ENCODE results near the gene USP17L21.
"Not testable (repeated sequence)": the region's sequence is repeated elsewhere in the genome, so short reads cannot be mapped to it uniquely, and the experiment has no call there.

Gene USP17L21

GRCh38 chr4:9262572-9262971 is at the start of gene USP17L21:
Gene USP17L21 (plus strand): TSS chr4:9262872. CDS start chr4:9262872, 0 bp downstream.
- not testable (repeated sequence) for H3K36me3 ChIP-seq (ENCODE audit: insufficient read depth, low read length); H3K9ac ChIP-seq (ENCODE audit: insufficient read length); H3K9me3 ChIP-seq (ENCODE audit: low read depth, low read length); H3K27ac ChIP-seq; H3K4me3 ChIP-seq; DNase-seq (ENCODE audit: low read depth, low spot score)

GRCh38 chr4:9214701-9215100 is 48.0 kb upstream of the USP17L21 start:
- not testable (repeated sequence) for H3K4me3 ChIP-seq; DNase-seq (ENCODE audit: low read depth, low spot score); H3K27ac ChIP-seq; H3K36me3 ChIP-seq (ENCODE audit: insufficient read depth, low read length); H3K9me3 ChIP-seq (ENCODE audit: low read depth, low read length); H3K9ac ChIP-seq (ENCODE audit: insufficient read length)

- not testable (repeated sequence) for H3K36me3 ChIP-seq (ENCODE audit: insufficient read depth, low read length); DNase-seq (ENCODE audit: low read depth, low spot score); H3K4me3 ChIP-seq; H3K9me3 ChIP-seq (ENCODE audit: low read depth, low read length); H3K27ac ChIP-seq; H3K9ac ChIP-seq (ENCODE audit: insufficient read length)
Measured at GRCh38 chr4:9215105-9215504, 47.6 kb upstream of the USP17L21 start, which contains the start of gene USP17L11. Gene USP17L11 (plus strand): TSS chr4:9215405. CDS start chr4:9215405, 0 bp downstream.

DNA sequence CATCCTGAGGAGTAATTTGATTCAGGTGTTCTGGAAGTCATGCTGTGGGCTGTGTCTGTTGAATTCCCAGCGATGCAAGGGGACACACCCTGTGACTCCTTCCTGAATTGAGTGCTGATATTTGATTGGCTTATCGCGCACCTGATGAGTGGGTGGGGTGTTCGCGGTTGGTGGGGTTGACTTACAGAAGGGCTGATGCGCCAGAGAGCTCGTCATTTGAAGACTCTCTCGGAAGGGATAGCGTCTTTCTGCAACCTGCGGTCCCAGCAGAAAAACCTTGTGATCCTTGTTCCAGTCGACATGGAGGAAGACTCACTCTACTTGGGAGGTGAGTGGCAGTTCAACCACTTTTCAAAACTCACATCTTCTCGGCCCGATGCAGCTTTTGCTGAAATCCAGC is 42.8 kb upstream of the USP17L21 start, which contains the start of gene USP17L12:
Gene USP17L12, plus strand, starts transcription at position 301 of the 400 bp plus-strand sequence. Its CDS starts 0 bp downstream, at position 301.
- H3K27ac ChIP-seq; H3K9me3 ChIP-seq (ENCODE audit: low read depth, low read length); H3K9ac ChIP-seq (ENCODE audit: insufficient read length); DNase-seq (ENCODE audit: low read depth, low spot score); H3K4me3 ChIP-seq; H3K36me3 ChIP-seq (ENCODE audit: insufficient read depth, low read length): not testable (repeated sequence)

DNA sequence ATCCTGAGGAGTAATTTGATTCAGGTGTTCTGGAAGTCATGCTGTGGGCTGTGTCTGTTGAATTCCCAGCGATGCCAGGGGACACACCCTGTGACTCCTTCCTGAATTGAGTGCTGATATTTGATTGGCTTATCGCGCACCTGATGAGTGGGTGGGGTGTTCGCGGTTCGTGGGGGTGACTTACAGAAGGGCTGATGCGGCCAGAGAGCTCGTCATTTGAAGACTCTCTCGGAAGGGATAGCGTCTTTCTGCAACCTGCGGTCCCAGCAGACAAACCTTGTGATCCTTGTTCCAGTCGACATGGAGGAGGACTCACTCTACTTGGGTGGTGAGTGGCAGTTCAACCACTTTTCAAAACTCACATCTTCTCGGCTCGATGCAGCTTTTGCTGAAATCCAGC is 38.1 kb upstream of the USP17L21 start, which contains the start of gene USP17L13:
Gene USP17L13, plus strand, starts transcription at position 301 of the 400 bp plus-strand sequence. Its CDS starts 0 bp downstream, at position 301.
- not testable (repeated sequence) for H3K27ac ChIP-seq; H3K9ac ChIP-seq (ENCODE audit: insufficient read length); DNase-seq (ENCODE audit: low read depth, low spot score); H3K36me3 ChIP-seq (ENCODE audit: insufficient read depth, low read length); H3K4me3 ChIP-seq; H3K9me3 ChIP-seq (ENCODE audit: low read depth, low read length)

GRCh38 chr4:9230249-9230648 is 32.4 kb upstream of the USP17L21 start:
- not testable (repeated sequence) for H3K9me3 ChIP-seq (ENCODE audit: low read depth, low read length); H3K36me3 ChIP-seq (ENCODE audit: insufficient read depth, low read length); H3K9ac ChIP-seq (ENCODE audit: insufficient read length); H3K4me3 ChIP-seq; DNase-seq (ENCODE audit: low read depth, low spot score); H3K27ac ChIP-seq

- H3K36me3 ChIP-seq (ENCODE audit: insufficient read depth, low read length); DNase-seq (ENCODE audit: low read depth, low spot score); H3K9me3 ChIP-seq (ENCODE audit: low read depth, low read length); H3K9ac ChIP-seq (ENCODE audit: insufficient read length); H3K27ac ChIP-seq; H3K4me3 ChIP-seq: not testable (repeated sequence)
Measured at GRCh38 chr4:9234085-9234484, 28.6 kb upstream of the USP17L21 start, which contains the start of gene USP17L15. Gene USP17L15 (plus strand): TSS chr4:9234385. CDS start chr4:9234385, 0 bp downstream.

- H3K27ac ChIP-seq; DNase-seq (ENCODE audit: low read depth, low spot score); H3K9me3 ChIP-seq (ENCODE audit: low read depth, low read length); H3K36me3 ChIP-seq (ENCODE audit: insufficient read depth, low read length); H3K9ac ChIP-seq (ENCODE audit: insufficient read length); H3K4me3 ChIP-seq: not testable (repeated sequence)
Measured at GRCh38 chr4:9238461-9238860, 24.2 kb upstream of the USP17L21 start.

DNA sequence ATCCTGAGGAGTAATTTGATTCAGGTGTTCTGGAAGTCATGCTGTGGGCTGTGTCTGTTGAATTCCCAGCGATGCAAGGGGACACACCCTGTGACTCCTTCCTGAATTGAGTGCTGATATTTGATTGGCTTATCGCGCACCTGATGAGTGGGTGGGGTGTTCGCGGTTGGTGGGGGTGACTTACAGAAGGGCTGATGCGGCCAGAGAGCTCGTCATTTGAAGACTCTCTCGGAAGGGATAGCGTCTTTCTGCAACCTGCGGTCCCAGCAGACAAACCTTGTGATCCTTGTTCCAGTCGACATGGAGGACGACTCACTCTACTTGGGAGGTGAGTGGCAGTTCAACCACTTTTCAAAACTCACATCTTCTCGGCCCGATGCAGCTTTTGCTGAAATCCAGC is 19.1 kb upstream of the USP17L21 start, which contains the start of gene USP17L17:
Gene USP17L17, plus strand, starts transcription at position 301 of the 400 bp plus-strand sequence. Its CDS starts 0 bp downstream, at position 301.
- H3K9me3 ChIP-seq (ENCODE audit: low read depth, low read length) = not testable (repeated sequence)

DNA sequence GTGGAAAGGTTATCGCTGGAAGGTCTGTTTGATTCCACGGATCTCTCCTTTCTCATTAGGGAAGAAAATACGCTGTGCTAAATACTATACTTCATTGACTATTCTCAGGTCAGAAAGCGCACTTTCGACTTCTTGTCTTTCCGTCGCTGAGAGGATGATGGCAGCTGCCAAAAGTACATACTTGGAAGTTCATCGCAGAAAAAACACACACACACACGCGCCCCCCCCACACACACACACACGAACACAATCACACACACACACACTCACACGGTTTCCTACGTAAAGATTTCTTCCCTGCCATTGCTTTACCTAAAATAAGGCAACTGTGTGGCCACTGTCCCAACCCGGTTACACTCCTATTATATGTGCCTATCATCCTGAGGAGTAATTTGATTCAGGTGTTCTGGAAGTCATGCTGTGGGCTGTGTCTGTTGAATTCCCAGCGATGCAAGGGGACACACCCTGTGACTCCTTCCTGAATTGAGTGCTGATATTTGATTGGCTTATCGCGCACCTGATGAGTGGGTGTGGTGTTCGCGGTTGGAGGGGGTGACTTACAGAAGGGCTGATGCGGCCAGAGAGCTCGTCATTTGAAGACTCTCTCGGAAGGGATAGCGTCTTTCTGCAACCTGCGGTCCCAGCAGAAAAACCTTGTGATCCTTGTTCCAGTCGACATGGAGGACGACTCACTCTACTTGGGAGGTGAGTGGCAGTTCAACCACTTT is 14.6 kb upstream of the USP17L21 start, which contains the start of gene USP17L18:
Gene USP17L18, plus strand, starts transcription at position 678 of the 728 bp plus-strand sequence. Its CDS starts 0 bp downstream, at position 678.
- not testable (repeated sequence) for H3K4me3 ChIP-seq; DNase-seq (ENCODE audit: low read depth, low spot score); H3K9me3 ChIP-seq (ENCODE audit: low read depth, low read length); H3K36me3 ChIP-seq (ENCODE audit: insufficient read depth, low read length); H3K9ac ChIP-seq (ENCODE audit: insufficient read length); H3K27ac ChIP-seq

More for the DNA sequence above, 19.1 kb upstream of the USP17L21 start, which contains the start of gene USP17L17:
- not testable (repeated sequence) for H3K9ac ChIP-seq (ENCODE audit: insufficient read length); H3K36me3 ChIP-seq (ENCODE audit: insufficient read depth, low read length); DNase-seq (ENCODE audit: low read depth, low spot score); H3K4me3 ChIP-seq; H3K27ac ChIP-seq

GRCh38 chr4:9253078-9253477 is 9.6 kb upstream of the USP17L21 start, which contains the start of gene USP17L19:
Gene USP17L19 (plus strand): TSS chr4:9253378. CDS start chr4:9253378, 0 bp downstream.
- not testable (repeated sequence) for H3K36me3 ChIP-seq (ENCODE audit: insufficient read depth, low read length); DNase-seq (ENCODE audit: low read depth, low spot score); H3K9ac ChIP-seq (ENCODE audit: insufficient read length); H3K27ac ChIP-seq; H3K4me3 ChIP-seq; H3K9me3 ChIP-seq (ENCODE audit: low read depth, low read length)

GRCh38 chr4:9257824-9258223 is 4.8 kb upstream of the USP17L21 start, which contains the start of gene USP17L20:
Gene USP17L20 (plus strand): TSS chr4:9258124. CDS start chr4:9258124, 0 bp downstream.
- H3K36me3 ChIP-seq (ENCODE audit: insufficient read depth, low read length); H3K9ac ChIP-seq (ENCODE audit: insufficient read length); H3K9me3 ChIP-seq (ENCODE audit: low read depth, low read length); H3K4me3 ChIP-seq; H3K27ac ChIP-seq; DNase-seq (ENCODE audit: low read depth, low spot score): not testable (repeated sequence)

DNA sequence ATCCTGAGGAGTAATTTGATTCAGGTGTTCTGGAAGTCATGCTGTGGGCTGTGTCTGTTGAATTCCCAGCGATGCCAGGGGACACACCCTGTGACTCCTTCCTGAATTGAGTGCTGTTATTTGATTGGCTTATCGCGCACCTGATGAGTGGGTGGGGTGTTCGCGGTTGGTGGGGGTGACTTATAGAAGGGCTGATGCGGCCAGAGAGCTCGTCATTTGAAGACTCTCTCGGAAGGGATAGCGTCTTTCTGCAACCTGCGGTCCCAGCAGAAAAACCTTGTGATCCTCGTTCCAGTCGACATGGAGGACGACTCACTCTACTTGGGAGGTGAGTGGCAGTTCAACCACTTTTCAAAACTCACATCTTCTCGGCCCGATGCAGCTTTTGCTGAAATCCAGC is 4.6 kb downstream of the USP17L21 start, which contains the start of gene USP17L22:
Gene USP17L22, plus strand, starts transcription at position 301 of the 400 bp plus-strand sequence. Its CDS starts 0 bp downstream, at position 301.
- not testable (repeated sequence) for H3K27ac ChIP-seq; H3K9ac ChIP-seq (ENCODE audit: insufficient read length); DNase-seq (ENCODE audit: low read depth, low spot score); H3K36me3 ChIP-seq (ENCODE audit: insufficient read depth, low read length); H3K9me3 ChIP-seq (ENCODE audit: low read depth, low read length); H3K4me3 ChIP-seq

- H3K36me3 ChIP-seq (ENCODE audit: insufficient read depth, low read length); H3K4me3 ChIP-seq; H3K9ac ChIP-seq (ENCODE audit: insufficient read length); DNase-seq (ENCODE audit: low read depth, low spot score); H3K9me3 ChIP-seq (ENCODE audit: low read depth, low read length); H3K27ac ChIP-seq: not testable (repeated sequence)
Measured at GRCh38 chr4:9271719-9272118, 9.0 kb downstream of the USP17L21 start.
